ENCODE data around the gene ALOX5AP. TPM values are rescaled to one million over a fixed set of nuclear protein-coding genes. Genes with fewer than 3 reads are reported as not detected.

Gene ALOX5AP
- total RNA-seq, 1 experiment from 2014 or later, result 1.5 TPM

DNA sequence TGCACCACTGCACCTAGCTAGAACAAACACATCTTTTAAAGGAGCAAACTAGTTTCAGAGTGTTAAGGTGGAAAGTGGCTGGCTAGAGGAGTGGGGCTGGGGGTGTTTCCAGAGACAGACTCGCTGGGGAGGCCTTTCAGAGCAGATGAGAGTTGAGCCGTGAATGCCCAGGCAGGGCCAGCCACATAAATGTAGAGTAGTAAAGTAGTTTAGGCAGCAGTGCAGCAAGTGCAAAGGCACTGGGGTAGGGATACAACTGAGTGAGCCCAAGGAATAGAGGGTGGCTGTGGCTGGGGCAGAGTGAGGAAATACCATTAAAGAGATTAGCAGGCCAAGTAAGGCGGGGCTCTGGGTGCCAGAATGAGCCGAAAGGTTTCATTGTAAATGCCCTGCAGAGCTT, 72.0 kb downstream of the ALOX5AP start:
- no peak for DNase-seq (ENCODE audit: unreplicated experiment)
- Mint-ChIP-seq H3K9me3 (ENCODE audit: unreplicated experiment) (no peaks in the 10 kb centered on the region), H3K4me3 (ENCODE audit: unreplicated experiment) (no peak overlapping the region), H3K27me3 (ENCODE audit: insufficient read depth, unreplicated experiment) (no peaks in the 10 kb centered on the region), H3K27ac (ENCODE audit: low read depth, unreplicated experiment) (no peak overlapping the region), H3K4me1 (ENCODE audit: insufficient read depth, unreplicated experiment) (peaks cover 21% of the 10 kb centered on the region), H3K36me3 (ENCODE audit: insufficient read depth, unreplicated experiment) (peaks cover 5% of the 10 kb centered on the region)
- no TSS peak for BruUV-seq (replicated peaks)
- intact Hi-C loops (cut with micrococcal nuclease), result no loop called here
- ChIA-PET POLR2A (interaction anchor here (0.6 to 2.3 kb wide), 6 partner anchors 11 to 737 kb away, joined by 3 to 6 read pairs (median 4); partner anchors contain the start of gene USPL1), CTCF (interaction anchor here (0.7 to 3.2 kb wide), 10 partner anchors 11 to 676 kb away, joined by 3 to 22 read pairs (median 6); no protein-coding TSS in a partner anchor)
- TF ChIP-seq, protein P1, sequence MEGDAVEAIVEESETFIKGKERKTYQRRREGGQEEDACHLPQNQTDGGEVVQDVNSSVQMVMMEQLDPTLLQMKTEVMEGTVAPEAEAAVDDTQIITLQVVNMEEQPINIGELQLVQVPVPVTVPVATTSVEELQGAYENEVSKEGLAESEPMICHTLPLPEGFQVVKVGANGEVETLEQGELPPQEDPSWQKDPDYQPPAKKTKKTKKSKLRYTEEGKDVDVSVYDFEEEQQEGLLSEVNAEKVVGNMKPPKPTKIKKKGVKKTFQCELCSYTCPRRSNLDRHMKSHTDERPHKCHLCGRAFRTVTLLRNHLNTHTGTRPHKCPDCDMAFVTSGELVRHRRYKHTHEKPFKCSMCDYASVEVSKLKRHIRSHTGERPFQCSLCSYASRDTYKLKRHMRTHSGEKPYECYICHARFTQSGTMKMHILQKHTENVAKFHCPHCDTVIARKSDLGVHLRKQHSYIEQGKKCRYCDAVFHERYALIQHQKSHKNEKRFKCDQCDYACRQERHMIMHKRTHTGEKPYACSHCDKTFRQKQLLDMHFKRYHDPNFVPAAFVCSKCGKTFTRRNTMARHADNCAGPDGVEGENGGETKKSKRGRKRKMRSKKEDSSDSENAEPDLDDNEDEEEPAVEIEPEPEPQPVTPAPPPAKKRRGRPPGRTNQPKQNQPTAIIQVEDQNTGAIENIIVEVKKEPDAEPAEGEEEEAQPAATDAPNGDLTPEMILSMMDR (IDR thresholded peaks at IDR 0.05; ENCODE audit: unreplicated experiment), result no peak

GRCh38 chr13:30808600-30808999, 73.3 kb downstream of the ALOX5AP start:
- CTCF ChIA-PET, result interaction anchor here (0.8 to 3.2 kb wide), 3 partner anchors 57 to 207 kb away, joined by 3 to 22 read pairs (median 4); no protein-coding TSS in a partner anchor
- POLR2A ChIA-PET, result interaction anchor here (1.7 kb wide), 1 partner anchor 12 kb away, joined by 6 read pairs; no protein-coding TSS in a partner anchor
- no TSS peak for BruUV-seq (replicated peaks)
- Mint-ChIP-seq H3K9me3 (ENCODE audit: unreplicated experiment) (no peaks in the 10 kb centered on the region), H3K27me3 (ENCODE audit: insufficient read depth, unreplicated experiment) (no peaks in the 10 kb centered on the region), H3K4me1 (ENCODE audit: insufficient read depth, unreplicated experiment) (peaks cover 16% of the 10 kb centered on the region), H3K4me3 (ENCODE audit: unreplicated experiment) (no peak overlapping the region), H3K36me3 (ENCODE audit: insufficient read depth, unreplicated experiment) (peaks cover 5% of the 10 kb centered on the region), H3K27ac (ENCODE audit: low read depth, unreplicated experiment) (no peak overlapping the region)
- no peak for DNase-seq (ENCODE audit: unreplicated experiment)
- TF ChIP-seq, protein P1 (IDR thresholded peaks at IDR 0.05; ENCODE audit: unreplicated experiment), result no peak
- intact Hi-C loops (cut with micrococcal nuclease), result no loop called here

GRCh38 chr13:30809787-30810186, 74.4 kb downstream of the ALOX5AP start:
- Mint-ChIP-seq H3K27me3 (ENCODE audit: insufficient read depth, unreplicated experiment) (no peaks in the 10 kb centered on the region), H3K4me1 (ENCODE audit: insufficient read depth, unreplicated experiment) (peaks cover 16% of the 10 kb centered on the region), H3K4me3 (ENCODE audit: unreplicated experiment) (no peak overlapping the region), H3K36me3 (ENCODE audit: insufficient read depth, unreplicated experiment) (peaks cover 5% of the 10 kb centered on the region), H3K9me3 (ENCODE audit: unreplicated experiment) (no peaks in the 10 kb centered on the region), H3K27ac (ENCODE audit: low read depth, unreplicated experiment) (peak overlapping the region; percentile 52)
- no peak for DNase-seq (ENCODE audit: unreplicated experiment)
- POLR2A ChIA-PET, result no interaction called here
- TF ChIP-seq, protein P1 (IDR thresholded peaks at IDR 0.05; ENCODE audit: unreplicated experiment), result no peak
- BruUV-seq (replicated peaks), result no TSS peak
- intact Hi-C loops (cut with micrococcal nuclease), result no loop called here
- CTCF ChIA-PET, result interaction anchor here (0.7 kb wide), 1 partner anchor 1782 kb away, joined by 3 read pairs; no protein-coding TSS in a partner anchor

DNA sequence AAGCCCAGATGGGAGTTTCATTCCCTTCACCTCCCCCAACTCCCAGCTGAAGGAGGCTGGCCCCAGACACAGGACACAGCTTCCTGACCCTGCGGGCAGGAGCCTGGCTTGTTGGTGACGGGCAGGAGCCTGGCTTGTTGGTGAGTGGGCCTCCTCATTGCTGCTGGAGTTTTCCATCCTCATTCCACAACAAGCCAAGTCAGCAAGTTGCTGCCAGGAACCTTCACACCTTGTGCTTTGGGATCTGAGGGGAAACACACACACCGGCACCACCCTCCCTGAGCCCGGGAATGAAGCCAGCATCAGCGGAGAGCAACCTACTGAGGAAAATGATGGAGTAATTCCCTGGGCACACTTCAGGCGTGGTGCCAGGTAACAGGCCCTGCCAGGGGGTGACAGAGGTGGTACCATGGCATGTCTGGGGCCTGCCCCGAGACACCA, 74.9 kb downstream of the ALOX5AP start:
- no peak overlapping the region for H3K27ac Mint-ChIP-seq (ENCODE audit: low read depth, unreplicated experiment)
- intact Hi-C loops (cut with micrococcal nuclease), result no loop called here
- no peaks in the 10 kb centered on the region for H3K27me3 Mint-ChIP-seq (ENCODE audit: insufficient read depth, unreplicated experiment)
- H3K9me3 Mint-ChIP-seq (ENCODE audit: unreplicated experiment), result no peaks in the 10 kb centered on the region
- H3K36me3 Mint-ChIP-seq (ENCODE audit: insufficient read depth, unreplicated experiment), result peaks cover 5% of the 10 kb centered on the region
- CTCF ChIA-PET, result interaction anchor here (0.7 kb wide), 1 partner anchor 1781 kb away, joined by 3 read pairs; no protein-coding TSS in a partner anchor
- peaks cover 16% of the 10 kb centered on the region for H3K4me1 Mint-ChIP-seq (ENCODE audit: insufficient read depth, unreplicated experiment)
- no TSS peak for BruUV-seq (replicated peaks)
- peak; percentile 66 for DNase-seq (ENCODE audit: unreplicated experiment)
- POLR2A ChIA-PET, result interaction anchor here (0.5 kb wide), 1 partner anchor 53 kb away, joined by 3 read pairs; no protein-coding TSS in a partner anchor
- no peak overlapping the region for H3K4me3 Mint-ChIP-seq (ENCODE audit: unreplicated experiment)
- TF ChIP-seq, protein P1 (IDR thresholded peaks at IDR 0.05; ENCODE audit: unreplicated experiment), result no peak

Data from MCF 10A (cell line).